ENCODE data around the gene PLA2G4E.

The PLA2G4E gene

DNA sequence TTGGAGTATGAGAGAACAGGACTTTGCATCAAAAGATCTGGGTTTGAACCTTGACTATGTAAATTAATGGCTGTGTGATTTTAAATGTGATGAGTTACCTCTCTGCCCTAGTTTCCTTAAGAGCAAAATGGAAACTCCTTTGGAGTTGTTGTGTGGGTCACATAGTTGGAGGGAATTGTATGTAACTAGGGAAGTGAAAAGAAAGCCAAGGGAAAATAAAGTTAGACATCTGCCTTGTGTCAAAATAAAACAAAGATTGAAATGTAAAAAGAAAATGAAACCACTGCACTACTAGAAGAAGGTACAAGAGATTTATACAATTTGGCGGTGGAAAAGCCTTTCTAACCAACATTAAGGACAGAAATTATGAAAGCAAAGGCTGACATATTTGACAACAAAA, 46.8 kb downstream of the PLA2G4E start:
- DNase-seq, result no peak

DNA sequence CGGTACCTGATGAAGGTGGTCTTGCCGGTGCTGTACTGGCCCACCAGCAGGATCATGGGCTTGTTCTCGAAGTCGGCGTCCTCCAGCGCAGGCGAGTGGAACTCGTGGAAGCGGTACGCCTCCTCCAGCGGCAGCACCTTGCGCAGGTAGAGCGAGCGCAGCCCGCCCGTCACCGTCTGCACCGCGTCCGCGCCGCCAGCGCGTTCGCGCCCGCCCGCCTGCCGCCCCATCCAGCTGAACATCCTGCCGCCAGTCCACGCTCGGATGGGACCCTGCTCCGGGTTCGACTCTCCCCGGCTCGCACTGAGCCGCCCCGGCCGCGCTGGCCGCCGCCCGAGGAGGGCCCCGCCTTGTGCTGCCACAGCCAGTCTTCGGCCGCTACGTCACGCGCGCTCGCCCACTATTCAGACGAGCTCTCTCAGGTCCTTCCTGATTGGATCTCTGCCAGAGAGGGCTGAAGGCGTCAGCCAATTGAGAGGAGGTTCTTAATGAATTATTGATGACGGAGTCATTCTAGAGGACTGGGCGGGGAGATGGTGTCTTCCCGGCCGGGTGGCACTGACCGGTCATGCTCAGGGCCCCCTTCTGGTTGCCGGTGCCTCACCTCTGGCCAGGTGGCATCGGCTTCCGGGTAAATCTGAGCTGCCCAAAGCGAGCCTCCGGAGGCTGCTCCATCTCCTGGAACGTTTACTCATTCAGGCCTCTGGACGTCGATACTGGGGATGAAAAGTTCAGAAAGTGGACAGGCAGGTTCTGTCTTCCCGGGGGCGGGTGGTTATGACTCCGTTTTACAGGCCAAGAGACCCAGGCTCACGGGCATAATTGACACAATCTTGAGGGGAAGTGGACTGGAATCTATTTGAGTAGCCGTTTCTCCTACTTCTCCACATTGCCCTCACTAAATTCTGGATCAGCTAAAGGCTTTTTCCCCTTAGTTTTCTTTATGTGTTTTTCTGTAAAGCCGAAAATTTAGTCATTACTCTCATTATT, 48.3 kb downstream of the PLA2G4E start, which contains the start of gene EHD4:
TSS of gene EHD4 (minus strand) at position 305 of the 990 bp plus-strand sequence. CDS start at position 242, 63 bp downstream.
- DNase-seq, result peak; percentile 100

DNA sequence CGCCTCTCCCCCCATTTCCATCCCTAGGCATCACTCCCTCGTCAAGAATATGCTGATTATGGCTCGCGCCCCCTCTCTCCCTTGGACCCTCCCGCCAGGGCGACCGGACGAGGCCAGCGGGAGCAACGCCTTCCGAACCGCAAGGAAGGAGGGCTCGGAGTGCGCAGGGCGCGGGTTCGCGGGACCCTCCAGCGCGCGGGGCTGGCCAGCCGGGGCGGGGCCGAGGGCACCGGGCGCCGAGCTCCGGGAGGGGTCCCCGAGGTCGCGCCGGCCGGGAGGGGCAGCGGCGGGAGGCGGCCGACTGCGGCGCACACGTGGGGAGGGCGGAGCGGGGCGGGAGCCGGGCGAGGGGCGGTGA, 49.0 kb downstream of the PLA2G4E start:
- DNase-seq, result no peak

DNA sequence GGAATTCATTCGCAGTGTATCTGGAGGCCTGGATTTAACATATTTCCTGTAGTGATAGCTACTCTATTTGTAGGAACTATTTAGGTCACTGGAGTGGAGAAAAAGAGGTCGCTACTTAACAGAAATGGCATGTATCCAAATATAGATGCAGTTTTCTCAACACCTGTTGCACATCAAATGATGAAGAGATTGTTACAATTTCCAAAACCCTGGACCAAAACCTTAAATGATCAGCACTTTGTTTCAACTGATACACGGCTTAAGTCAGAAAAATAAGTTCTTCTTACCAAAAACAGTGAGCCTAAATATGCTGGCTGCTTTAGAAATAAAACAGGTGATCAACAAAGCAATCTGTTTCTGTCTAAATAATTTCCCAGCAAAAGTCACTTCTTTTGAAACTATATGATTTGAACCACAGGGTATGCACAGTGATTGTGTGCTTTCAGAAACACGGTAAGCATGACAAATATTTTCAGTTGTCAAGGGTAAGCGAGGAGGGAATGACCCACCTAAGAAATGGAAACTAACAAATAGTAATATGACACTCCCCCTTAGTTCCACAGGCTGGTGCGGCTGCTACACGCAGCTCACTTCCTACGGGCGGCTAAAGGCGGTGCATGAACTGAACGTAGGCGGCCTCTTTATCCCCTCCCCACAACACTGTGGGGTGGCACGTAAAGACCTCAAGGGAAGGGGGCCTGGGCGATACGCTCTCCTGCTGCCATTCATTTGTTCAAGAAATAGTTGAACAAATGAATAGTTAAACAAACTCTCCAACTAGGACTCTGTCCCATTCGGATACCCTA, 49.5 kb downstream of the PLA2G4E start:
- peak; percentile 39 for DNase-seq

DNA sequence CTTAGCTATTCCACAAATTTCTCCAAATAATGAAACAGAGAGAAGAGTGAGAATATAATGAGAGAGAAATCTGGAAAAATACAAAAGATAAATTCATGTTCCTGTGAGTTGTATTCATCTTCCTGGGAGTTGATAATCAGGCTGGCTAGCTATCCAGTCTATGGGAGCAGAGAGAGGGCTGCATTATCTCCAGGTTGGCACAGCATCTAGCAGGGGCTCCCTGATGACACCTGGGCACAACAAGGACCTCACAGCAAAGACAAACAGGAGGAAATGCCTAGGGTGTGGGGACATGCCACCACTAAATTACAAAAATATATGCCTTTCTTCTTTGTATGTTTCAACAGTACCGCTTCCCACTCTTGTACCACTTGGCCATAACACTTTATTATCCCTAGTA, 50.4 kb downstream of the PLA2G4E start:
- no peak for DNase-seq

DNA sequence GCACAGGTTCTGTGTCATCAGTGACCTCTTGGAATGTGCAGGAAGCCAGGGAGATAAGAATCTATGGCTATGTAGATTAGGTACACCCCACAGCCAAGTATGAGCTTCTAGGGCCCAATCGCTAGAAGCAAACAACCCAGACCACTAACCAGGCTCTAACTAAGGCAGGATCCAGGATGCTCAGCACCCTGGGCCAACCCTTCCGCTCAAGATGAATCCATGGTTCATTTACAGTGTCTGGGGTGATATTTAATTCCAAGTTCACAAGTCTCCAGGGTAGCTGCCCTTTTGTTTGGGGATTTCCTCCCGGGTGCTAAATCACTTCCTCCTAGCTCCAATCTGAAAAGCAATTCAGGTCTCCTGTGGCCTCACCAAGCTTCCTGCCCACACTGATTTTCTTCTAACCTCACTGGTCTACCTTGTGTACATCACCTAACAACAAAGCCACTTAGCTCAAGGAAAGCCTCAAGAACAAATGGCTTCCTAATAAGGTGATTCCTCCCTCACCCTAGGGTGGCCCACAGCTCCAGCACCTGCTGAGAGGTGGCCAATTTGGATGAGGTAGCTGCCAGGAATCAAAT, 50.9 kb downstream of the PLA2G4E start:
- no peak for DNase-seq

DNA sequence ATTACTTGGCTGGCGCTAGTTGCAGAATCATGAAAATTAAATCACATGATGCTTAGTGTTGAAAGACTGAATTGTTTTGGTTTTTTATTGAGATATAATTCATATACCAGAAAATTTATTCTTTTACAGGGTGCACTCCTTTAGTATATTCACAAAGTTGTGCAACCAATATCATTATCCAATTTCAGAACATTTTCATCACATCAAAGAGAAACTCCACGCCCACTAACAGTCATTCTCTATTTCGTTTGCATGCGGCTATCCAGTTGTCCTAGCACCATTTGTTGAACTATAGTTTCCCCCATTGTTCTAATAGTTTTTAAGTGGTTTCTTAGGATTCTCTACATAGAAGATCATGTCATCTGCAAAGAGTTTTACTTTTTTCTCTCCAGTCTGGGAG, 52.1 kb downstream of the PLA2G4E start:
- no peak for DNase-seq

DNA sequence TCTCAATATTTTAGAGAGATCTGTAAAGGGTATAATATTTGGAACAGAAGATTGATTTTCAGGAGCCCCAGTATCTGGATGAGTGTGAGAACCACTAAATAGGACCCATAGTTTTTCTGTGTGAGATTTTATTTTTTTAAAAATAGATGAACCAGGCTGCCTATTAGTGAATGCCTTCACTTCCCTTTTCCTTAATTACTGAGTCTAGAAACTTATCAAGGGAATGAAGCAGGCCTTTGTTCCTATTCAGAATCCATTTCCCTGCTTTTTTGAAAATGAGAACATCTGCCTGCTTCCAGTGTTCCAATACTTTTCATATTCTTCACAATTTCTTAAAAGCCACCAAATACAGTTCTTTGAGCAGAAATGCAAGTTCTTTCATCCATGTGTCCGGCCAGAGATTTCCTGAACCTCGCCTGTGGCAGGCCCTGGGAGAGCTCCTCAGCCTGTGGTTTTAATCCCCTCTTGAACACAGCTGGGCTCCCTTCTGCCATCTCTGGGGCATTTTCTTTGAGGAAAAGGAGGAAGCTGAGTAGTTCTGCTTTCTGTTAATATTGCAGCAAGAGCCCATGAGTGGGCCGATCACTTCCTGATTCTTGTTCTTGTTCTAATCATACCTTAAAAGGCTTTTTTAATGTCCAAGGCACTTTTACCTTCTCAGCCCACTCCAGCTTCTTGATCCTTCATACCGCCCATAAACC, 53.2 kb downstream of the PLA2G4E start:
- DNase-seq, result peak; percentile 45

DNA sequence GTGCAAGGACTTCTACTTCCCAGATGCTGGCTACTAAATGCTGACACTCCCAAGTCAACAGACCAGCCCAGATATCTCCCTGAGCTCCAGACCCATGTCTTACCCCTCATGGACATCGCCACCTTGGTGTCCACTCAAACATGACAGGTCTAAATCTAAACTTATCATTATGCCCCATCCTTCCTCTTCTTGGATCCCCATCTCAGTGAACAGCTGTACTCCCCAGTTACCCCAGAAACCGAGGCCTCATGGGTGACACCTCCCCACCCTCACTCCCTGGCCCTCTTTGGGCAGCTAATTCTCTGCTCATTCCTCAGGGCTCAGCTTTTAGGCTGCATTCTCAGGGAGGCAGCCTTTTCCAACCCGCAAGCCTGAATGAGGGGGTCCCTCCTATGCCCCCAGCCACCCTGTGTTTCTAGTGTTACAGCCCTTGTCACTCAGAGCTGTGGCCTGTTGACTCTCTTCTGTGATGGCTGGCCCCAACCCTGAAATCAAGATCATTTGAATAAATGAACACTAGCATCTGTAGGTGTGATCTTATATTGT, 53.8 kb downstream of the PLA2G4E start:
- DNase-seq, result no peak

DNA sequence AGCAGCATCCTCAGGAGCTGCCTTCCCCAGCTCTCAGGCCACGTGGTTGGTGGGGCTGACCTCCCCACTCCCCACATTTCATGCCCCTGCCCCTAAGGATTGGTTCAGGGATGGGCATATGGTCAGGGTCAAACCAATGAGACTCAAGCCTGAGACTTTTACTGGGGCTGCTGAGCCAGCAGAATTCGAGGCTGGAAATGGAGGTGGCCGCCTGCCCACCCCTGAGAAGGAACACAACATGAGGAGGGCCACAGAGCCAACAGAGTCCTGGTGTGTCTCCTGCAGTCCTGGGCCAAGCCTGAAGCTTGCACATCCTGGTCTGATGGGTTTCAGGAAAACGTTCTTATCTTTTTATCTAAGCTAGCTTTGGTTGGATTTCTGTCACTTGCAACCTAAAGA, 54.4 kb downstream of the PLA2G4E start:
- DNase-seq, result no peak

DNA sequence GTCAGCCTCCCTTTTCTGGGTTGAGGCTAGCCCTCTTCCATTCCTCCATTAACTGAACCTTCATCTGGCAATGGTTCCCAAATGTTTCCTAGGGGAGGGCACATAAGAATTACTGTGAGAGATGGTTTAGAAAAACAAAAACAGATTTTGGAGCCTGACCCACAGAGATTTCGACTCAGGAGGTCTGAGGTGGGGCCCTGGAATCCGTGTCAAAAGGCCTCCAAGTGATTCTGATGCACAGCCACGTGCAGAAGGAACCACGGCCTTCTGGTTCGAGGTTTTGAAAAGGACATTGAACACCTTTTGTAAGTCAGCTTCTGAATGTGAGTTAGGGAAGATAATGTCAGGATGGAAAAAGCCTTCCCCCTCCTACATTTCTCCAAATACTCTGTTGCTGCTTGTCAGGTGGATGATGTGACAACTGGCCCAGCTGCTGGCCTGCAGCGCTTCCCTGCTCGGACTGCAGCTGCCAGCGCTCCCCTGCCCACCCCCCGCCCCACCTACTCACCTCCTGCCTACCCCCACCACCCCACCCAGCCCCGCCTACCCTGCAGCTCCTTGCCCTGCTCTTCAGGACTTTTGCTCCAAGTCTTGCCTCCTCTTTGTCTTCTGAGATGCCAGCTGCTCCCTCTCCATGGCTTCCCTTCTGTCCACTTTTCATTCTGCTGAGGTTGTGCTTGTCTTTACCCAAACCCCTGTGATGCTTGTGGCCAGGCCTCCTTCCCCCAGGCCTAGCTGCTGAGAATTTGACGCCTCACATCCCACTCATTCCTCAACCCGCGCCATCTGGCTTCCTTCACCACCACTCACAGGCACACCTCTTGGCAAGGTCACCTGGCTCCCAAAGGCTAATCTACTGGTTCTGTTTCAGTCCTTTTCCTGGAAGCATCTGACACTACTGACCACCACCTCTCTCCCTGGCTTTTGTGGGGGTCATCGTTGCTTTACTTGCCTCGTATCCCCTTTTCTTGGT, 55.1 kb downstream of the PLA2G4E start:
- no peak for DNase-seq

DNA sequence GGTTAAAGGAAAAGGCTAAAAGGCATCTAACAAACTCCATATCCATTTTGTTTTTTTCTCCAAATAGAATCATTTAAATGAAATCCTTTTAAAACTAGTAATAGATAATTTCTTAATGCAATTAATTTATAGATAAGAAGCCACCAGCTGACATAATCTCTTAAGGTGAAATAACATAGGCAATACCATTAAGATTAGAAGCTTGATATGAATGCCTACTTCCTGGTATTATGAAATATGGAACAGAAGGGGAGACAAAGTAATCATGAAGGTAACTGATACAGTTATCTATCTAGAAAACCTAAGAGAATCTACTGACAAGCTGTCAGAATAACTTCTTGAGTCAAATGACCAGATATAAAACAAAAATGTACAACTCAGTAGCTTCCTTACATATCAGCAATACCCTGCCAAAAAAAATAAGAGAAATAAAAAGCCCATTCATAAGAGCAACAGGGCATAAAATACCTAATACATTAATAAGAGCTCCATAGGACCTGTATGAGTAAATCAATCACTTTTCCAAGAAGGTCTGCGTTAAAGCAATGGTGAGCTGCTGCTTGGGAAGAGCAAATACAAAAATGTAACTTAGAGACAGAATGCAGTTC, 59.1 kb downstream of the PLA2G4E start:
- DNase-seq, result no peak

DNA sequence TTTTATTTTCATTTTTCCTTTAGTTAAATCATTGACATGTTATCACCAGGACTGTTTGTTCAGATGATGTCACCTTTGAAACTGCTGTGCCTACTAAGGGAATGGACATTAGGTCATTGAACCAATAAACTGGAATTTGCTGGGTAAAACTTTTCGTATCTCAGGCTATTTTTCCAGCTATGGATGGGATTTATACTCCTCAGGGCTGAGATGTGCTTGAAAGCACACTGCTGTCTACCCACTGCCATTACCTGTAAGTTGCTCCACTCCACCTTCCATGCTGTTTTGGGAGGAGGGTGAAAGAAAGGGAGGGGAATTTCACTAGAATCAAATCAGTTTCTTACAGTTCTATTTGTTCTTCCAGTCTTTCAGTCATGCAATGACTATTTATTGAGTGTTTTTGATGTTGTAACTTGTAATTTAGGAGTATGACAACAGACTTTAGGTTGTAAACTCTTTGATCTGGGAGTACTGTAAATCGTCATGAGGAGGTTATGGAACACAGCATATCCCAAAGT, 59.8 kb downstream of the PLA2G4E start:
- no peak for DNase-seq

DNA sequence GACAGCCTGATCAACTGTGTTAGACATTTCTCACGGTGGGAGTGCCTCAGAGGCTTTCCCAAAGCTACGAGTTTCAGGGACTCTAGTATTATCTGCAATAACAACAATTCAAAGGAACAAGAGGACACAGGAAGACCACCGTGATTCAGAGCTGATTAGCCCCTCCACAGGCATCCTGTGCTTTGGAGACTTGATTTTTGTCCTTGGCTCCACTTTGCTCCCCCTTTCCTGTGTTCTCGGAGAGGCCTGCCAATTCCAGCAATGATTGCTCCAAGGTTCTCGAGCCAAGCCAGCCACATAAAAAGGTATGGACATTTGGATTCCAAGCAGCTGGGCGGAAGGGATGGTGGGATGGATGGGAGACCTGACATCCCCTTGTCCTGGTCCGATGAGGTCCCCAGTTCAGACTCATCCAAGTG, 62.8 kb downstream of the PLA2G4E start:
- no peak for DNase-seq

DNA sequence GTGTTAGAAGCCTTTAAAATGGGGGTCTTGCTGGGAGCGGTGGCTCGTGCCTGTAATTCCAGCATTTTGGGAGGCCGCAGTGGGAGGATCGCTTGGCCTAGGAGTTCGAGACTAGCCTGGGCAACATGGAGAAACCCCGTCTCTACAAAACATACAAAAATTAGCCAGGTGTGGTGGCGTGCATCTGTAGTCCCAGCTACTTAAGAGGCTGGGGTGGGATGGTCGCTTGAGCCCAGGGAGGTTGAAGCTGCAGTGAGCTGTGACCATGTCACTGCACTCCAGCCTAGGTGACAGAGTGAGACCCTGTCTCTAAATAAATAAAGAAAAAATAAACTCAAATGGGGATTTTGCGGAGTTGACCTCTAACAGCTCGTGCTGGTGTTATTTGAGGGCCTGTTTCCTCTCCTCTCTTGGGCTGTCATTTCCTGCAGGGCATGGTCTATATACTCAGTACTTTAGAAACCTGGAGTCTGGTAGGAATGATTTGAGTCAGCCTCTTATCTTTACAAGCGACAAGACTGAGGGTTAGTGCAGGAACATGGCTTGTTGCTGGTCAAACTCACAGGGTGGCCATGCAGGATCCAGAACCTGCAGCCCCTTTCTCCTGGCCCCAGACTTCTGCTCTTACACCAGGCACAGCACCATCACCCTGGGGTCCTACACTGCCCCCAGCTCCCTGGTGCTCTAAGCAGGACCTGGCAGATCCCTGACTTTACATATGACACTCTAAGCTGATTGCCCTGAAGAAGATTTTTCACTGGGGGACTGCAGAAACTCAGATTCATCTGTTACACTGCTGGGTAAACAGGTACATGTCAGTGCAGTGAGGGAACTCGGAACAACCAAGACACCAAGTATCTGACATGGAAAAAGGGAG, 63.6 kb downstream of the PLA2G4E start:
- DNase-seq, result no peak

DNA sequence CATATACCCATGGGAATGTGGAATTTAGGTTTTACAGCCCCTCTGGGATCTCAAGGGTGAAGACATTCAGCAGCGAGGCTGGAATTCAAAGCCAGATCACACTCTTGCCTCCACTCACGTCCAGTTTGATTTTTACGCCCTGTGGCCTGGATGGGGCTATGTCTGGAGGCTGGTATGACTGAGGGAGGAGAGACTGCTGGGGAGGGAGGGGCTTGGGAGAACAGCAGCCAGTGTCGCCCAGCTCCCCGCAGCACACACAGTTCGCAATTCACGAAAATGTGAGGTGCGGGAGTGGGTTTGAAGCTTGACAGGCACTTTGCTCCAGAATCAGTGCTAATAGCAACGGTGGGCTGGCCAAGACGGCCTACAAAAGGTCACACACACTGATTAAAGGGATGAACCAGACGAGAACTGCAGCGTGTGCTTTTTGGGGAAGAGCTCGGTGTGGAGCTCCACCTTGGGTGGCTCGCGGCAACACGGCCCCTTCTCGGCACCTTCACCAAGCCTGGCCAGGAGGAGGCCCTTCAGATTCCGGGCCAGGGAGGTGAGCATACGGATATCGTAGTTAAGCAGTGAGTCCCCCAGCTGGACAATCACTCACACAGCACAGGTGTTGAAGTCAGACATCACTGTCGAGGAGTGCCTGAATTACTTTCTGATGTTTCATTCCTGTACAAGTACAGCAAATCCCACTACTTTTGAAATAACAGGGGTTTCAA, 64.9 kb downstream of the PLA2G4E start:
- no peak for DNase-seq

DNA sequence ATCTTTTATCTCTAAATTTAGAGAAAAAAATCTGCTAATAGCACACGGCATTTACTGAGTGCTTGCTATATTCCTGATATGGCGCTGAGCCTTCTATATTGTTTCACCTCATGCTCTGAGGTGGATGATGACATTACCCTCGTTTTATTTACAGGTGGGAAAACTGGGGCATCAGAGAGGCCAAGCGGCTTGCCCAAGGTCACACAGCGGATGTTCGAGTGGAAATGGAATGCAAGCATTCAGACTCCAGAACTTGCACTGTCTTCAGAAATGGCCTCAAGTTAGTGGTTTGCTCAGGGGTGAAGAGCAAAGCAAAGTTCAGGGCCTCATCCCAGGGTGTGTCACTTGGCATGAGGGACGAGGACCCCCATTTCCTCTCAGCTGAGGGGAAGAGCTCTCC, 65.7 kb downstream of the PLA2G4E start:
- DNase-seq, result no peak

DNA sequence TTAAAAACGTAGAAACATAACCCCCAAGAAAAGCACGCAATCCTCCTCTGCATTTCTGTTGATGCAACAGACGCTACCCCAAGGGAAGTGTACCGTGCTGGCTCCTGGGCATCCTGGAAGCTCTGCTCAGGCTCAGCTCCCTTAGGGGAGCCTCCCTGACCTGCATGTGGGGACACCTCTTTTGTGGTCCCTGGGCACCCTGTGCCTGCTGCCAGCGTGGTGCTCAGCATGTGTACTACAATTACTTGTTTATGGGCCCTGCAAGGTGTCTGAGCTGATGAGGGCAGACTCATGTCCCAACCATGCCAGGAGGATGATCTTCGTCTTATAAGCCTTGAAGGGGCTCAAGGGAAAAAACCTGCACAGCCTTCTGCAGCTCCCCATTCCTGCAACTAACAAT, 66.8 kb downstream of the PLA2G4E start:
- DNase-seq, result no peak
